Activated CD4-positive, alpha-beta T cell treated with anti-CD3 and anti-CD28 coated beads, Interleukin-2, amount 10 ng/mL, durations not matched to agents 24 days and 14 days (primary cell): Measurements from ENCODE around the gene NDUFA6. TPM values are rescaled to one million over a fixed set of nuclear protein-coding genes. Genes with fewer than 3 reads are reported as not detected.
A peak's percentile ranks its signal among the peaks of the same experiment; 100 is the strongest.
"Not testable (repeated sequence)": the region's sequence is repeated elsewhere in the genome, so short reads cannot be mapped to it uniquely, and the experiment has no call there.

Experiments
- DNase-seq: peaks from one replicate; pipeline ENCODE4 v3.0.0; 2022
- H3K27ac Mint-ChIP-seq: one replicate; pipeline ENCODE4 v1.8.0; 2022; ENCODE audit warnings: mild to moderate bottlenecking, mixed read lengths
- H3K27me3 Mint-ChIP-seq: one replicate; pipeline ENCODE4 v1.8.0; 2022; ENCODE audit warnings: mixed read lengths
- H3K36me3 Mint-ChIP-seq: one replicate; pipeline ENCODE4 v1.8.0; 2022; ENCODE audit warnings: low read depth, mild to moderate bottlenecking, mixed read lengths
- H3K4me1 Mint-ChIP-seq: one replicate; pipeline ENCODE4 v1.8.0; 2021; ENCODE audit warnings: mixed read lengths
- H3K4me3 Mint-ChIP-seq: one replicate; pipeline ENCODE4 v1.8.0; 2022; ENCODE audit warnings: mild to moderate bottlenecking, moderate library complexity, mixed read lengths
- H3K9me3 Mint-ChIP-seq: one replicate; pipeline ENCODE4 v1.8.0; 2021; ENCODE audit warnings: mixed read lengths
- intact Hi-C: fragments of 100-400 bp; cut with micrococcal nuclease; formaldehyde crosslinking; loops from one replicate; pipeline ENCODE4 v1.15.1; 2023
- total RNA-seq: library from RNA; stranded (reverse); gene quantifications from 2 replicates; pipeline ENCODE4 v1.2.3, GENCODE V29; 2022

The NDUFA6 gene
- total RNA-seq, 1 donor from 2014 or later: 77.7 TPM

- H3K27me3 Mint-ChIP-seq, H3K9me3 Mint-ChIP-seq, DNase-seq: not testable (repeated sequence)
- H3K4me3 Mint-ChIP-seq: peak overlapping the region; percentile 93
- H3K27ac Mint-ChIP-seq: peak overlapping the region; percentile 93
- intact Hi-C loops: loop anchor here (2.0 to 10.0 kb wide), 5 partner anchors 41 to 237 kb away; partner anchors contain the start of genes CENPM, SREBF2 and WBP2NL
- H3K36me3 Mint-ChIP-seq: peaks cover 18% of the 10 kb centered on the region
- peaks cover 37% of the 10 kb centered on the region for H3K4me1 Mint-ChIP-seq
These were observed 19.1 kb downstream of the NDUFA6 start for GRCh38 chr22:42071508-42071907.

DNA sequence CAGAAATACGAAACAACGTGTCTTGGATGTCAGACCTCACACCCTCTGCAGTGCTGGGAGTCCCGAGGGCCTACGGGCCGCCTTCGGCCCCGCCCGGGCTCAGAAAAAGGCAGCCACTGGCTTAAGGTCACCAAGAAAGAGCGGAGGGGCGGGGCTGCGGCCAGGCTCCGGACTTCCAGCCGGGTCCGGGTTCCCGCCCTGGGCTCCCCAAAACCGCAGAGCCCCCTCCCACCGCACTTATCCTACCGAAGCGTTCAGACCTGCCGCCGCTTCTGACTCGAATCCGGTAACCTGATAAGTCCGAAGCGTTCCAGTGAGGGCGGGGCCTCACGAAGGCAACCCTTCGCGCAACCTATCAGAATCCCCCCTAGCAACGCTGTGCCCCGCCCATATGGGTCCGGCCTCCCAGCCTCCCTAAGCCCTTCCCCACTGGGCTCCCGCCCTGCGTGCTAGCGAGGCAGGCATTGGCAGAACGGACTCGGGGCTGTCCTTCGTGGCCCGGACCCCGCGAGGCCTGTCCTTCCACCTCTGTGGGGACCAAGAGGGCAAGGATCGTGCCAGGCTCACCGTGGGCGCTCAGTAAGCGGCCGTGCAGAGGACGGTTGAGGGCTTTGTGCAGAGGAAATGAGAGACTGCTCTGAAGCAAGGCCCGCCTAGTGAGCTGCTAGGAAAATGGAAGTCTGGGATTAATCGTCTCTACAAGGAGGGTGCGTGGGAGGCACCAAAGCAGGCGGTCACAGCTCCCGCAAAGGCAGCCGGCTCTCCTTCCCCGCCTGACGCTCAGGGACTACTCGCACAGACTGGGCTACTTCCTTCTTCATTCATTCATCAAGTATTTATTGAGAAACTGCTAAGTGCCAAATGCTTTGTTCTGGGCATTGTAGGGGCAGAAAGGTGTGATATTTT is 19.8 kb downstream of the NDUFA6 start, which contains the start of gene NAGA:
Gene NAGA, minus strand, starts transcription at position 296 of the 906 bp plus-strand sequence. CDS start 515 bp downstream, outside the sequence.
- peak within 1 kb of the TSS; percentile 93 for H3K27ac Mint-ChIP-seq
- no peaks in the 10 kb centered on the region for H3K27me3 Mint-ChIP-seq
- intact Hi-C loops: loop anchor here (1.0 to 10.0 kb wide), 7 partner anchors 9 to 236 kb away; partner anchors contain the start of genes CENPM, NDUFA6, SMDT1 and SREBF2
- peak; percentile 98 for DNase-seq
- peaks cover 39% of the 10 kb centered on the region for H3K4me1 Mint-ChIP-seq
- peaks cover 21% of the 10 kb centered on the region for H3K36me3 Mint-ChIP-seq
- H3K9me3 Mint-ChIP-seq: no peaks in the 10 kb centered on the region
- peak within 1 kb of the TSS; percentile 93 for H3K4me3 Mint-ChIP-seq

DNA sequence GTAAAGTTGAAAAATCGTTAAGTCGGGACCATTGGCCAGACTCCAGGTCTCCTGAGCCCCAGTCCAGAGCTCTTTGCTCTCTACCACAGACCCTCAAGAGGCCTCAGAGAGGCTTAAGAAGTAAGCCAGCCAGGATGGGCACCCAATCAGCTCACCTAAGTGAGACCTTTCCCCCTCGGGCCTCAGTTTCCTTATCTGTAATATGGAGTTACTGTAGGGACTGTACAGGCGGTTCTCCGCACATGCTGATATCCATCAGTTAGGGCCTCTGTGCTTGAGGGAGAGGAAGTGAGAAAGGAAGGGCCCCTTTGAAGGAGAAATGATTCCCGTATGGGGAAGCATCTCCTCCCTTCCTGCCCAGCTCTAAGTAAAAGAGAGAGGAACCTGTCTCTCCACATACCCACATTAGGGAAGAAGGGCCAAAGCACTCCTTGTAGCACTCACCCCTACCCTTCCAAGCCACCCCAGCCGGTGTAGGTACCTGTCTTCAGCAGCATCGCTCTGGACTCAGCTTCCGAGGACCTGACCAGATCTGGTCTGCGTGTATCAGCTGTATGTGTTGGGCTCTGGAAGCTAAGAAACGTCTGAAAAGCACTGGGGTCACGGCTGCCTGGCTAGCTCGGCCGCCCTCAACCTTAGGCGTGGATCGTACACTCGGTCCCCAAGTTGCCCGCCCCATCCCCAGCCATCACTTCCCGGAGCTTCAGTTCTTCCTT is 20.6 kb downstream of the NDUFA6 start:
- Mint-ChIP-seq H3K36me3 (peaks cover 27% of the 10 kb centered on the region), H3K4me1 (peaks cover 40% of the 10 kb centered on the region), H3K4me3 (peak overlapping the region; percentile 93), H3K27me3 (no peaks in the 10 kb centered on the region), H3K9me3 (no peaks in the 10 kb centered on the region), H3K27ac (peak overlapping the region; percentile 93)
- no peak for DNase-seq
- intact Hi-C loops: loop anchor here (1.0 to 10.0 kb wide), 7 partner anchors 9 to 235 kb away; partner anchors contain the start of genes CENPM, NDUFA6, SMDT1 and SREBF2

DNA sequence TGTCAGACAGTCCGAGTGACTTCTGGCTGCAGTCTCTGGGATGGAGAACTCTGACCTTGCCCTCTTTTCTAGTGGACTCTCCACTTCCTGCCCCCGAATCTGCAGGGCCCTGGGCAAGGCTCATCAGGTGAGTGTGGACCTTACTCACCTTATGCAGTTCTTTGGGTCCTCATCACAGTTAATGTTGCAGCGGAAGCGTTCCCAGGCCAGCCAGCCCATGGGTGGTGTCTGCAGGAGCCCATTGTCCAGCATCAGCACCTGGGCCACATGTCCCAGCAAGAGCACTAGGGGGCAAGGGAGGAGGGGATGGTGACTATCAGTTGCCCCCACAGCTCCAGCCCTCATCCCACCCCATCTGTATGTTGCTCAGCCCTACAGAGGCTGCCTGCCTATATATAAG is 22.3 kb downstream of the NDUFA6 start:
- intact Hi-C loops: no loop called here
- Mint-ChIP-seq H3K4me1 (peaks cover 36% of the 10 kb centered on the region), H3K9me3 (no peaks in the 10 kb centered on the region), H3K36me3 (peaks cover 35% of the 10 kb centered on the region), H3K4me3 (no peak overlapping the region), H3K27me3 (no peaks in the 10 kb centered on the region), H3K27ac (no peak overlapping the region)
- DNase-seq: no peak

- Mint-ChIP-seq H3K9me3 (no peaks in the 10 kb centered on the region), H3K27ac (no peak overlapping the region), H3K36me3 (peaks cover 40% of the 10 kb centered on the region), H3K27me3 (no peaks in the 10 kb centered on the region), H3K4me1 (peaks cover 32% of the 10 kb centered on the region), H3K4me3 (no peak overlapping the region)
- DNase-seq: no peak
- intact Hi-C loops: no loop called here
These were observed 22.8 kb downstream of the NDUFA6 start for GRCh38 chr22:42067671-42068251.

GRCh38 chr22:42066937-42067336 is 23.6 kb downstream of the NDUFA6 start:
- Mint-ChIP-seq H3K4me1 (peaks cover 29% of the 10 kb centered on the region), H3K4me3 (no peak overlapping the region), H3K27me3 (no peaks in the 10 kb centered on the region), H3K36me3 (peaks cover 47% of the 10 kb centered on the region), H3K27ac (no peak overlapping the region), H3K9me3 (no peaks in the 10 kb centered on the region)
- intact Hi-C loops: no loop called here
- DNase-seq: no peak

DNA sequence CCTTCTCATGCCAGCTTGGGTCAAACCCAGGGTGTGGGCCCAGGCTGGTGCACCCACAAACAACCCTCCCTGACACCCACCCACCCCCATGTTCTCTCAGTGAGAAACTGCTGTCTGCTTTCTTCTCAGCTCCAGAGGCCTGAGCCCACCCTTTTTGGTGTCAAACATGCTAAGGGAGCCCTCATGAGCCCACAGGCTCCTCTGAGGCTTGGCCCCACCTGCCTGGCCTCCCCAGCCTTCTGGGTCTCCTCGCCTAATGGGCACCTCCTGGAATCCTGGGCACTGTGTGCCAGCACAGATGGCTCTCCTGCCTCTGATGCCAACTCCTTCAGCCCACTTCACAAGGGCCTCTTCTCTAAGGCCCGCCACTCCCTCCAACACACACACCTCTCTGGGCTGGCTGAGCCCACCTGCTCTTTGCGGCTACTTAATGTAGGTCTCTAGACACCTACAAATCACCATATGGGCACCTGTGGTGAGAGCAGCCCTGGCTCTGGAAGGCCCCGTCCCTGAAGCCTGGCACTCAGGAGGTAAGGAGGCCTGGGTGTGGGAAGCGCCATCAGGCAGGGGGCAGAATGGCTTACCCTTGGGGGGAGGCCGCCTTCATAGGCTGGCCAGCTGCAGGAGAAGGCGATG is 24.3 kb downstream of the NDUFA6 start:
- Mint-ChIP-seq H3K4me3 (no peak overlapping the region), H3K4me1 (peaks cover 23% of the 10 kb centered on the region), H3K9me3 (no peaks in the 10 kb centered on the region), H3K27ac (no peak overlapping the region), H3K36me3 (peaks cover 51% of the 10 kb centered on the region), H3K27me3 (no peaks in the 10 kb centered on the region)
- DNase-seq: peak; percentile 56
- intact Hi-C loops: no loop called here

- no peaks in the 10 kb centered on the region for H3K27me3 Mint-ChIP-seq
- no peak overlapping the region for H3K27ac Mint-ChIP-seq
- no peak overlapping the region for H3K4me3 Mint-ChIP-seq
- H3K9me3 Mint-ChIP-seq: no peaks in the 10 kb centered on the region
- no peak for DNase-seq
- intact Hi-C loops: no loop called here
- H3K4me1 Mint-ChIP-seq: peaks cover 18% of the 10 kb centered on the region
- peaks cover 58% of the 10 kb centered on the region for H3K36me3 Mint-ChIP-seq
These were observed 25.0 kb downstream of the NDUFA6 start for GRCh38 chr22:42065438-42066125.

GRCh38 chr22:42064629-42065028 is 25.9 kb downstream of the NDUFA6 start:
- Mint-ChIP-seq H3K4me1 (peaks cover 11% of the 10 kb centered on the region), H3K27ac (no peak overlapping the region), H3K27me3 (no peaks in the 10 kb centered on the region), H3K9me3 (no peaks in the 10 kb centered on the region), H3K4me3 (no peak overlapping the region), H3K36me3 (peaks cover 67% of the 10 kb centered on the region)
- intact Hi-C loops: no loop called here
- no peak for DNase-seq

DNA sequence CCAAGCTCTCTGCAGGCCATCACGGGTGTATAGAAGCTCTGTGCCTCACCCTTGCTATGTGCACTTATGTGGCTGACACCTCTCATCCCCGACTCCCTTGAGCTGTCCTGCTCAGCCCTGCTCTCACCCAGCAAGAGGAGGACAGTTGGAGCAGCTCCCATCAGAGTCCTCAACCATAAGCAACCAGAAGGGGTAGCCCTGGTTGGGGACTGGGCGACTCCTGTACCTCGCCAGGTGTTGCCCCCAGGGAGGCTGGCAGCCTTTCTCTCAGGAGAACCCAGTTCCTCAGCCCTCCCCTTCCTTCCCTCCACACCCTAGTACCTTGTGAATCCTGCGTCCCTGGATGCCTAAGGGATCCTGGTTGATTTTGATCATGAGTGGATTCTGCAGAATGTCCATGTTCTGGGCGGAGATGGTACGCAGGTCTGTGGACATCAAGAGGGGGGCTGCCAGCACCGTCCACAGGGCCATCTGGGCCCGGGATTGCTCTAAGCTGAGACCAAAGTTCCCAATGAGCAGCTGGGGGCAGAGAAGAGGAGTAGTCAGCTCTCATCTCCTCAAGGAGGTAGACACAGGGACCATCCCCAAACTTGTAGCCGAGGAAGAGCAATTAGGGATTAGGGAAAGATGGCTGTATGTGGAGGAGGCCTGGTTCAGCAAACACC is 27.9 kb downstream of the NDUFA6 start:
- intact Hi-C loops: no loop called here
- no peak for DNase-seq
- no peak overlapping the region for H3K4me3 Mint-ChIP-seq
- H3K9me3 Mint-ChIP-seq: peaks cover 11% of the 10 kb centered on the region
- H3K27me3 Mint-ChIP-seq: no peaks in the 10 kb centered on the region
- H3K4me1 Mint-ChIP-seq: peaks cover 5% of the 10 kb centered on the region
- H3K27ac Mint-ChIP-seq: no peak overlapping the region
- peaks cover 77% of the 10 kb centered on the region for H3K36me3 Mint-ChIP-seq

DNA sequence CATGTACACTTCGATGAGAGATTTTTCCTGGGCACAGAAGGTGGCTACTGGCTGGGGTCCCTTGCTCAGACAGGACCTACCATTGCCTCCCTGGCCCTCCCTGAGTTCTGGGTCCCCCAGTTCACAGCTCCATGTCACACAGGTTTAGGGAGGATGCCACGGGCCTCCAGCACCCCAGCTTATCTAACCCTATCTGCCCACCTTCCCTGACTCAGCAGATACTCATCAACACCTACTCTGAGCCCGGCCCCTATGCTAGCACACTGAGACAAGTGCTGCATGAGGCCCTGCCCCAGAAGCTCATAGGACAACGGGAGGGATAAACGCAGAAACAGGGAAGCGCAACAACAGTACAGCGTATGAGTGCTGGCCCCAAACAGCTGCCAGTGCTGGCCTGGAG is 29.5 kb downstream of the NDUFA6 start:
- intact Hi-C loops: no loop called here
- H3K27ac Mint-ChIP-seq: no peak overlapping the region
- DNase-seq: no peak

DNA sequence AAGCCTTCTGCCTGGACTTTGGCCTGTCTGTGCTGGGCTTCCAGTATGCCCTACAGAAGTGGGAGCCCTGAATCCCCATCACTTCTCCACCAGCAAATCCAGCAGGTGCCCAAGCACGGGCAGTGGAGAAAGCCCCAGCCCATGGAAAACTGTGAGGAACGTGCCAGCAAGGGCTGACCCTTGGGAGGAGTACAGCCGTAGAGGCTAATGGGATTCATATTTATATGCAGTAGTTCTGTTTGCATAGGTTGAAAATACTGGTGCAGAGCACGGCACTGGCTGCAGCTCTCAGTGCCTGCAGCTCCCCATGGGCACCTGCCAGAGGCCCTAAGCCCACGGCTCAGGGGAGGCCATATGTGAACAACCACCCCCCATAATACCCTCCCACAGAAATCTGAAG is 30.1 kb downstream of the NDUFA6 start:
- Mint-ChIP-seq H3K36me3 (peaks cover 80% of the 10 kb centered on the region), H3K4me3 (no peak overlapping the region), H3K27me3 (no peaks in the 10 kb centered on the region), H3K9me3 (peaks cover 20% of the 10 kb centered on the region), H3K27ac (no peak overlapping the region), H3K4me1 (peaks cover 3% of the 10 kb centered on the region)
- intact Hi-C loops: no loop called here
- no peak for DNase-seq

More for the DNA sequence above, 29.5 kb downstream of the NDUFA6 start:
- H3K27me3 Mint-ChIP-seq: no peaks in the 10 kb centered on the region
- H3K4me3 Mint-ChIP-seq: no peak overlapping the region
- peaks cover 3% of the 10 kb centered on the region for H3K4me1 Mint-ChIP-seq
- peaks cover 79% of the 10 kb centered on the region for H3K36me3 Mint-ChIP-seq
- H3K9me3 Mint-ChIP-seq: peaks cover 20% of the 10 kb centered on the region
